Measurements from ENCODE around the gene CTBP1.

CTBP1 gene

DNA sequence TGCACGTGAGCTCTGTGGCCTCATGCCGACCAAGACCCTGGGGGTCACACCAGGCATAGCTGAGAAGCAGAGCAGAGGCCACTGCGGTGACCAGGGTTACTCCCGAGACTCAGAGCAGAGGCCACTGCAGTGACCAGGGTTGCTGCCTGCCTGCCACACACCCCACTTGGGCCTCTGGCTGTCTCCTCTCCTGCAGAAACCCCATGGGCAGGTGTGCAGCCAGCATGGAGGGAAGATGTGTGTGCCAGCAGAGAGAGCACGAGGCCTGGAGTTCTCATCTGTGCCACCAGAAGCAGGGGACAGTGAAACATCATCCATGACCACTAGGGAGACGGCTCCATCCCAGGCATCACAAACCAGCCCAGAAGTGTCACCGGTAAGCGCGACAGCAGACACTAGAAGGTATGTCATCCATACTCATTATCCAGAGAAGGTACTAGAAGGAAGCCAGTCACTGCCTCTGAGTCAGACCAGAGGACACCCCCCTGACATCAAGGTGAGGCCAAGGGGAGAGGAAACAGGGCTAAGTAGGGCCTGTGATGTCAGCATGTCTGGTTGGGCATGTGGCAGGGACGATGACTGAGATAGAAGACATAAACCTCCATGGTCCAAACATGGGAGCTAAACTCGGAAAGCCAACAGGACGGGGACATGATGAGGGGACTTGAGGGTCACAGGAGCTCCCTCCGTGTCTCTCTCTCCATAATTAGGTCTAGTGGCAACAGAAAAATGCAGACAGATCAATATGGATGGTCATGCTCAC, 52.3 kb downstream of the CTBP1 start:
- no peak for DNase-seq (ENCODE audit: low read depth in 3 of 3)

DNA sequence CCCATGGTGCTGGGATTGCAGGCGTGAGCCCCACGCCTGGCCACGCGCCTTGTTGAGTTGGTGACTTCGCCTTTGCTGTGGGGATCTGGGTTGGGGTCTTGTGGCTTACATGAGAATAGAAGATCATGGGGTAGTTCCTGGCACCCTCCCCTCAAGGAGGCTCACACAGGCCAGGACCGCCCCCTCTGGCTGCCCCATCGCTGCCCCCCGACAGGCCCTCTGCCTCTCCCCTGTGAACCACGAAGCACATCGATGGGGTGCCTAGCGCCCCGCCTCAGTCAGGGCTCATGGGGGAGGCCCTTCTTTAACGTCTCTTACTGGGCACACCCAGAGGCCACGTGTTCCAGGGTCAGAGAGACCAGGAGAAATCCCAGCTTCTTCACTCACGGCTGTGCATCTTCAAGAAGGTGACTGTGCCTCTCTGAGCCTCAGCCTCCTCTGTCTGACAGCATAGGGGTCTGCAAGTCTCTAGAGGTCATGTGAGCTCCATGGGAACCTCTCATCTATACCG, 53.0 kb downstream of the CTBP1 start:
- DNase-seq (ENCODE audit: low read depth in 3 of 3), result no peak

DNA sequence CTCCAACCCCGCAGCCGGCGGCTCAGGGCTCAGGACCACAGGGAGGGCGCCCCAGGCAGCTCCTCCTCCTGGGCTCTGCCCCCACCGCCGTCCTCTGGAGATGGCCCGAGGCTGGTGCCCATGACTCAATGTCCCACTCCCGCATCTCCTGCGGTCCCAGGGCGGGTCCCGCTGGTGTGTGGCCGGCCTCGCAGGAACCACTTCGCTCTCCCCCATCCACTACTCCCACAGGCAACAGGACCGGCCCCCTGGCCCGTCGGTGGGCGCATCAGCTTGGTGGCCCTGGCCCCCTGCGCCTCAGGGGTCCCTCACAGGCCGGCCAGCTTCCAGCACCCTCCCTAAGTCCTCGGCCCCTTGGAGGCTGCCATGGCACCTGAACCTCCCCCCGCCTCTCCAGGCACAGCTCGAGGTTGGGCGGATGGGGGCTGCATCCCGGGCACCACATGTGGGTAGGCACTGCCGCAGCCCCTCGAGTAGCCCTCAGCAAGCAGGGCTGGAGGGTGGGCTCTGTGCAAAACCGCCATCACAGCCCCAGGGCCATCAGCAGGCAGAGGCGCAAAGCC, 53.7 kb downstream of the CTBP1 start:
- DNase-seq (ENCODE audit: low read depth in 3 of 3), result no peak

DNA sequence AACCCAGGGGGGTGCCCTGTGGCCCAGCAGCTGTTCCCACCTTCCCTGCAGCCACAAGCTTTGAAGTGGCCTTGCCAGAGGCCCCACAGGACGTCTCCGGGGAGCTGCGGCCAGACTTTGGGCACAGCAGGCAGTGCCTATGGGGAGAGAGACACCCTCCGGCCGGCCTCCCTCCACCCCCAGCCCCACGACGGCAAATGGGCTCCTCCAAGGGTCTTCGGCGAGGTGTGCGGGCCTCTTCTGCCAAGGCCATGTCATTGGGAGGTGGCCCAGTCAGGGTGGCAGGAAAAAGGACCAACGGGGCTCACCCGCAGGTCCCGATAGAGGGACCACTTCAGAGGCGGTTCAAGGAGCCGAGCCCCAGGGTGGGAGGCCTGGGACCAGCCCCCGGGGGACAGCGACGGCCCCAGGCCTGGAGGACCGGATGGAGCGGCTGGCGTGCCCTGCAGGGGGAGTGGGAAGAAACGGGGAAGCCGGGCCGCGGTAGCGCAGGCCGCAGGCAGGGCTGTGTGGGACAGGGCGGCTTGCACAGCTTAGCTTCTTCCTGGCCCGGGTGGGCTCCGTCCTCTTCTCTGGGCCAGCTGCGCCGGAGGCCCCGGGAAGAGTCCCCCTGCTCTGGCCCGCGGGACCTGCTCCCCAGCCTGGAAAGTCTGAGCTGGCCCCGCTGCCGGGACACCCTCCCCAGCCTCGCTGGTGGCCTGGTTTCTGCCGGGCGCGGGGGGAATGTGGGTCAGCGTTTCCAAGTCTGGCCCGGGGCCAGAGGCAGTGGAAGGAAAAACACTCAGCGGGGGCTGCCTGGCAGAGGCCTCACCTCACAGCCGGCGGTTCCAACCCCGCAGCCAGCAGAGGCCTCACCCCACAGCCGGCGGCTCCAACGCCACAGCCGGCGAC, 54.7 kb downstream of the CTBP1 start:
- no peak for DNase-seq (ENCODE audit: low read depth in 3 of 3)

DNA sequence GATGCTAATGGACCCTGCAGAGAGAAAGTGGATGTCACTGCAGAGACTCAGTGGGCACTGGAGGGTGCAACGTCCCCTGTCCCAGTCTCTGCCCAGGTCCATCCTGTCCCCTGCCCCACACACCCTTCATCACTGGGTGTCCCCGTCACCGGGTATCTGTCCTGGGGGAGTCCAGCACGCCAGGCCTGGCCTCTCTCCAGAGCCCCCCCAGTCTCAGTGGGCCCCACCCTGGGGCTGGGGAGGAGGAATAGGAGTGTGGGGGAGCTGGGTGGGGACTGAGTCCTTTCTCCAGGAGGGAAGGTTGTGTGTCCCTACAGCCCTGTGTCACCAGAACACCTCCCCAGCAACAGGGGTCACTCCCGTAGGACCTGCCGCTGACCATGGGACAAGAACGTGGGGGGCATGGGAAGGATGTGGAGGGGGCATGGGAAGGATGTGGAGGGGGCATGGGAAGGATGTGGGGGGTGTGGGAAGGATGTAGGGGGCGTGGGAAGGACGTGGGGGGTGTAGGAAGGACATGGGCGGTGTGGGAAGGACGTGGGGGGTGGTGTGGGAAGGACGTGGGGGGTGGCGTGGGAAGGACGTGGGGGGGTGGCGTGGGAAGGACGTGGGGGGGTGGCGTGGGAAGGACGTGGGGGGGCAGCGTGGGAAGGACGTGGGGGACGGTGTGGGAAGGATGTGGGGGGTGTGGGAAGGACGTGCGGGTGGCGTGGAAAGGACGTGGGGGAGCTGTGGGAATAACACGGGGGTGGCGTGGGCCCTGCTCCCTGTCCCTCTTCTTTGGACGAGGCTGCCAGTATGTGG, 55.5 kb downstream of the CTBP1 start:
- DNase-seq (ENCODE audit: low read depth in 3 of 3), result no peak

DNA sequence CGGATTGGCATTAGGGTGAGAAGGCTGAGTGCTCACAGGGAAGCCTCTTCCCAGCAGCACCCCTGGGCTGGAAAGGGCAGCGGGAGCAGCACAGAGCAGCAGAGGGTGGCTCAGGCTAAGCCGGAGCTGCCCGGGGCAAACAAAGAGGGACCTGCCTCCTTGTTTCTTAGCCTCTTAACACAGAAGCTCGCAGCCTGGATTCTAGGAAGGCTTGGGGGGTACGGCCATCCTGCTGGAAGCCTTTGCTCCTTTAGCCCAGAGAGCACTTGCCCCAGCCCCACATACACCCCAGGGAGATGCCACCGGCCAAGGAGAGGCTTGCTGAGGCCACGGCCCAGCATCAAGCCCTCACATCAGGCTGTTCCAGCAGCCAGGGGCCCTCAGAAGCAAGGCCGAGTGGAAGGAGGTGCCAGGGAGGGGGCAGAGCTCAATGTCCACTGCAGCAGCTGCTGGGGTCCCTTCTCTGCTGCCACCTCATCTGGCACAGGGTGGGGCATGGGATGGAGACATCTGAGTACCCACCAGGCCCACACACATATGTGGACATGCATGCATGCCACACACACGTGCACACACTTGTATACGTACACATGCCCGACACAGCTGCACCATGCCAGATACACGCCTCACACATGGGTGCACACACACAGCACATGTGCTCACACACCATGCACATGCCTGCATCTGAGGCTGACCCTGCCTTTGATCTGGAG, 56.3 kb downstream of the CTBP1 start:
- DNase-seq (ENCODE audit: low read depth in 3 of 3), result no peak

DNA sequence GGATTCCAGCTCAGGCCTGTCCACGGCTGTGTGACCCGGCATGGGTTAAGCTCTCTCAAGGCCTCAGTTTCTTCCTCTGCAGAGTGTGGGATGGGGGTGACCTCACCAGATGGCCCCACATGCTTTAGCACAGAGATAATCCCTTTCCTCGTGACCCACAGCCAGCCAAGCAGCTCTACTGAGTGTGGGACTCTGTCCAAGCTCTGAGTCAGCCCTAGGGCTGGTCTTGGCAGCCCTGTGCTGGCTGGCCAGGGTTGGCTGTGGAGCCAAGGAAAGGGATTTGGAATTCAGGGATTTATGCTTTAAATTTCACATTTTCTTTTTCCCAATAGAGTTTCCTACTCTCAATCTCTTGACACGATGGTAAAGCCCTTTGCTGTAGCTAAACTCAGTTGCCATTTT, 56.8 kb downstream of the CTBP1 start:
- no peak for DNase-seq (ENCODE audit: low read depth in 3 of 3)

DNA sequence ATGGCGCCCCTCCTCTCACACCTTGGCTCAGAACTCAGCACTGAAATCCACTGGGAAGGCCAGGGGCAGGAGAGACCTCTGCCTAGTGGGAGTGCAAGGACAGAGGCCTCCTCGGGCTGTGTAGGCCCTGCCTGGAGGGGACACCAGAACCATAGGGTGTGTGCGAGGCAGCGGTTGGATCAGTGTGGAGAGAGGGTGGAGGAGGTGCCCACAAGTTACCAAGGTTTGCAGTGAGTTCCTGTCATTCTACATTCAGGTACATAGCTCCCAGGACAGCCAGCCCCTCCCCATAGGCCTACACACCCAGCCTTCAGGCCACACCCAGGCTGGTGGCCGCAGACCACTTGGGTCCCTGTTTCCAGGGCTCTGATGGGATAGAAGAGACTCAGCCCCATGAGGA, 57.3 kb downstream of the CTBP1 start:
- no peak for DNase-seq (ENCODE audit: low read depth in 3 of 3)

DNA sequence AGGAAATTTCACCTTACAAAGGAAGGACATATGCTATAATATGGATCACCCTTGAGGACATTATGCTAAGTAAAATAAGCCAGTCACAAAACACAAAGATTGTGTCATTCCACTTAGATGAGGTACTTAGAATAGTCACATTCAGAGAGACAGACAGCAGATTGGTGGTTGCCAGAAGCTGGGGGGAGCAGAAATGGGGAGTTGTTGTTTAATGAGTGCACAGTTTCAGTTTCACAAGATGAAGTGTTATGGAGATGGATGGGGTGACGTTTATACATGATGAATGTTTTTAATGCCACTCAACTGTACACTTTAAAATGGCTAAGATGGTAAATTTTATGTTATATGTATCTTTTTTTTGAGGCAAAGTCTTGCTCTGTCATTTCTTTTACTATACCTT, 61.7 kb downstream of the CTBP1 start:
- no peak for DNase-seq (ENCODE audit: low read depth in 3 of 3)

DNA sequence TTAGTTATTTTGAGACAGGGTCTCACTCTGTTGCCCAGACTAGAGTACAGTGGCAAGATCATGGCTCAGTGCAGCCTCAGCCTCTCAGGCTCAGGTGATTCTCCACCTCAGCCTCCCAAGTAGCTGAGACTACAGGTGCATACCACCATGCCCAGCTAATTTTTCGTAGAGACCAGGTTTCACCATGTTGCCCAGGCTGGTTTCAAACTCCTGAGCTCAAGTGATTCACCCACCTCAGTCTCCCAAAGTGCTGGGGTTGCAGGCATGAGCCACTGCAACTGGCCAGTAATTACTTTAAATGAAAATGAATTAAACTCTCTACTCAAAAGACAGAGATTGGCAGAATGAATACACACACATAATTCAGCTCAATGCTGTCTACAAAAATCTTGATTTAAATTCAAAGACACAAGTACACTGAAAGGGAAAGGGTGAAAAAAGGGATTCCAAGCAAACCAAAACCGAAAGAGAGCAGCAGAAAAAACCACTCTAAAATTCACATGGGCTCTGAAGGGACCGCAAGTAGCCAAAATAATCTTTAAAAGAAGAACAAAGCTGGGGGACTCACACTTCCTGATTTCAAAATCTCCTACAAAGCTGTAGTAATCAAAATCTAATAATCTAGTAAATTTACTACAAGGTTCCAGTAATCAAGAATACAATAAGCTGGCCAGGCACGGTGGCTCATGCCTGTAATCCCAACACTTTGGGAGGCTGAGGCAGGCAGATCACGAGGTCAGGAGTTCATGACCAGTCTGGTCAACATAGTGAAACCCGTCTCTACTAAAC, 64.8 kb downstream of the CTBP1 start:
- no peak for DNase-seq (ENCODE audit: low read depth in 3 of 3)

DNA sequence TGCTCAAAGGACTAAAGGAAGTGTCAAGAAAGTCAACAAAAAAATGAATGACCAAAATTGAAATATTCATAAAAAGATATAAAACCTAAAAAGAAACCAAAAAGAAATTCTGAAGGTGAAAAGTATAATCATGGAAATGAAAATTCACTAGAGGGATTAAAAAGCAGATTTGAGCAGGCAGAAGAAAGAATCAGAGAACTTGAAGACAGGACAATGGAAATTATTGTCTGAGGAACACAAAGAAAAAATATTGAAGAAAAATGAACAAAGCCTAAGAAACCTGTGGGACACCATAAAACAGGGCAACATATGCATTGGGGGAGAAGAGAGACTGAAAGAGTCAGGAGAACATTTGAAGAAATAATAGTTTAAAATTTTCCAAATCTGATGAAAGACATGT, 66.6 kb downstream of the CTBP1 start:
- DNase-seq (ENCODE audit: low read depth in 3 of 3), result no peak

DNA sequence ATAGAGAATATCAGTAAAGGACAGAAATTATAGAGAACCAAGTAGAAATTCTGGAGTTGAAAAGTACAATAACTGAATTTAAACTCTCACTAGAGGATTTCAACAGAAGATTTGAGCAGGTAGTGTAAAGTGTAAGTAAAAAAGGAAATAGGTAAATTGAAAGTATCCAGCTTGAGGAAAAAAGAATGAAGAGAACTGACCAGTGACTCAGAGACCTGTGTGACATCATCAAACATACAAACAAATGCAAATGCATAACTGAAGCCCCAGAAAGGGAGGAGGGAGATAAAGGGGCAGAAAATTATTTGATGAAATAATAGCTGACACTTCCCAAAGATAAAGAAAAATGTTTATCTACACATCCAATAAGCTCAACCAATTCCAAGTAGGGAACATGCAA, 68.3 kb downstream of the CTBP1 start:
- no peak for DNase-seq (ENCODE audit: low read depth in 3 of 3)

DNA sequence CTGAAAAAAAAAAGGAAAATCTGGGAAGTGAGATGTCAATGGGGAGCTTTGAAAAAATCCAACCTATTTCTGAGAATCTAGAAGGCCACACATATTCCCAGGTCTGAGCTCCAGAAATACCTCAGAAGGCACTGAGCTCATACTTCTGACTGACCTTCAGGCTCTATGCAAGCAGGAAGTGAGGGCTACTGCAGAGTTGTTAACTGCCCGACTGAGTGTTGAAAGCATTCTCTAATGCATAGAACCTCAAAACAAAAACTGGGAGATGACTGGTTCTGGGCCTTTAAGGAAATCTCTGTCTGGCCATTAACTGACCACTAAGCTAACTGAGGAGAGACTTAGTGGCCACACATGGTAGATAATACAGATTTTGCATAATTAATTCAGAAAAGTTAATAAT, 69.0 kb downstream of the CTBP1 start:
- no peak for DNase-seq (ENCODE audit: low read depth in 3 of 3)

DNA sequence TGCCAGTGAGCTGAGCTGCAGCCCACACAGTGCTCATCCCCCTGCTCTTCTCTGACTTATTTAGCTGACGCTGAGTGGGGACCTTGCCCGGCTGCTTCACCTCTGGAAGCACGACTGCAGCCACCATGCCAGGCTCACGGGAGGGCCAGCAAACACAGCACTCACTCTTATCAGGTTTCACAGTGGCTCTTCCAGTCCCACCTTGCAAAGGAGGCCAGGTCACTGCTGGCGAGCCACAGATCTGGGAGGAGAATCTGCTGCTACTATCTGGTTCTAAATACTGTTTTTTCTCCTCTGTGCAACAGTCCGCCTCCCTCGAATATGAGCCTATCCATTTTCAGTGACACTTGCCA, 69.9 kb downstream of the CTBP1 start:
- DNase-seq (ENCODE audit: low read depth in 3 of 3), result no peak

DNA sequence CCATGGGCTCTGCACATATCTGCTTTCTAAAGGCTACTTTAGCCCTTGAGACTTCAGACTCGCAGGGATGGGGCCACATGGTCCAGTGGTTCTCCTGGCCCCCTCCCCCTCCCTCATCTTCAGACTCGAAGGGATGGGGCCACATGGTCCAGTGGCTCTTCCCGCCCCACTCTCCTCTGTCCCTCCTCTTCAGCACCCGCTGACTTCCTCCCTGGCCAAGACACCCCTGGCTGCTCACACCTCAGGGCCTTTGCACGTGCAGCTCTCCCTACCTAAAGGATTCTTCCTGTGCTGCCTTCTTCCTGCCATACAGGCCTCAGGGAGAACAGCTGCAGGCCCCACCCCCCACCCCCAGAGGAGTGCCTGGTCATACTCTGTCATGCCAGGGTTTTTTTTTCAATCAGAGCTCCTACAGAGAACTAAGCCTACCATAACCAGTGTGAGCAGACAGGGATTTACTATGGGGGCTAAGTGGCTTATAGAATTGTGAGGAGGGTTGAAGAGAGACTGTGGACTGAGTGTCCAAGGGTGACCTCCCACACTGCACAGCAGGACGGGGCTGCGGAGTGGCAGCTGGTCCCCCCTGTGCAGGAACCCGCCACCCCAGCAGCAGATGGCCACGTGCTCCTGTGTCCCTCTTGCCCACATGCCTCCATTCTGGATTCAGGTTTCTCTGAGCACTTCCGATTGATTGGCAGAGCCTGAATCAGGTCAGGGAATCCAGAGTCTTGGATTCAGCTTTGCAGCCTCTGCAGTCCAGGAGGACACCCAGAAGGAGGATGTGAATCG, 70.4 kb downstream of the CTBP1 start:
- DNase-seq (ENCODE audit: low read depth in 3 of 3), result no peak

DNA sequence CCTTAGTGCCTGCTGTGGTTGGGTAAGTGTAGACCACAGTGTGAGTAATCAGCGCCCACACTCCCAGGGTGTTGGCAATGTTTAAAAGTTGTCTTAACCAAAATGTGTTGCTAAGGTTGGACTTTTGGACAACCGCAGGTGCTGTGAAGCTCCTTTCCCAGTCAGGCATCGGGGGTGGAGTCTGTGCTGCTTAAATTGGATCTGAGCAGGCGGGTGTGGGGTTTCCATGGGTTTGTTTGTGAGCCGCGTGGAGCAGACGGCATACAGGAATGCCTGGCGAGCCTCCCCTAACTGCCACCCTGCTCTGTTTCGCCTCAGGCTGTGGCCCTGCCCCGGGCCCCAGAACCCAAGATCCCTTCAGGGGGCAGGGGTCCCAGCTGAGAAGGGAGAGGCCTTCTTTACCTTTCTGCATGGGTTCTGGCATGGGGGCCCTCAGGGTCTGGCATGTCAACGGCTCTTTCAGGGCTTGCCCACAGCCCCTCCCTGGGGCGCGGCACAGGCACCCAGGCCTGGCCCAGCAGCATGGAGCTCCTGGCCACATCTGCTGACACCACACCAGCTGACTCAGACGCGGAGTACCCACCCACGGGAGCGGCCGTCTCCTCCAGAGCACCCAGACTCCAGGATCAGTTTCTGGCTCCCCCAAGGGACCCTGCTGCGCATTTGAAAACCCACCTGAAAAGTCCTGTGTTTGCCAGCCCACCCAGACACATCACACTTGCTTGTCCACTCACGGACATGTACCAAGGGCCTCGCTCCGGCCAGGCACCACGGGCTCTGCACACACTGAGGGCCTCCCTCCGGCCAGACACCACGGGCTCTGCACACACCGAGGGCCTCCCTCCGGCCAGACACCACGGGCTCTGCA, 71.4 kb downstream of the CTBP1 start:
- no peak for DNase-seq (ENCODE audit: low read depth in 3 of 3)

DNA sequence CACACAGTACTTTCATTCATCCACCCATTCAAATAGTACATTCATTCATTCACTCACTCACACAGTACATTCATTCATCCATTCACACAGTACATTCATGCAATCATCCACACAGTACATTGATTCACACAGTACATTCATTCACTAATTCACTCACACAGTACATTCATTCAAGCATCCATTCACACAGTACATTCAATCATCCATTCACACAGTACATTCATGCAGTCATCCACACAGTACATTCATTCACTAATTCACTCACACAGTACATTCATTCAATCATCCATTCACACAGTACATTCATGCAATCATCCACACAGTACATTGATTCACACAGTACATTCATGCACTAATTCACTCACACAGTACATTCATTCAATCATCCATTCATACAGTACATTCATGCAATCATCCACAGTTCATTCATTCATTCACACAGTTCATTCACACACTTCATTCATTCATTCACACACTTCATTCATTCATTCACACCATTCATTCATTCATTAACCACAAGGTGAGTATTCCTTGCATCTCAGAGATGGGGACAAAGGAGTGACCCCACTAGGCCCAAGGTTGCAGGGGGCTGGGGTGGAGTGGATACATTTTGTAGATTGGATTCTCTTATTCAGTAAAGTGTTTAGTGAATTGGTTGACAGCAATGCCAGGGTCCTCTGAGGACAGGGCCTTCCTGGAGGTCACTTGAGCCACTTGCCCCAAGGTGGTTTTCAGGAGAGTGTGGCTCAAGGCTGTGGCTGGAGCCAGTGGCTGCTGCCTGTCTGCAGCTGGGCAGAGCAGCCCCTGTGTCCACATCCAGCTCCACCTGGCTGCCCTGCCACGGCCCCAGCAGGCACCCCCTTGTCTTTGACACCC, 72.3 kb downstream of the CTBP1 start:
- DNase-seq (ENCODE audit: low read depth in 3 of 3), result no peak

Measured in stimulated activated CD4-positive, alpha-beta T cell treated with anti-CD3 and anti-CD28 coated beads, TNF-alpha, amount 100 ng/mL, for 24 hours (primary cell).